MM.1S (cell line): Measurements from ENCODE around the gene CSF1.

Experiments
- CTCF ChIP-seq: fragments of 300-600 bp; sonication (generic); IDR thresholded peaks from 2 replicates; pipeline ENCODE4 v1.5.1; 2016; ENCODE audit warnings: antibody characterized with exemption, low read length, mixed read lengths
- EZH2phosphoT487 ChIP-seq: fragments of 300-600 bp; sonication (generic); IDR thresholded peaks from 2 replicates; pipeline ENCODE4 v1.6.1; 2018; ENCODE audit warnings: antibody characterized with exemption, low read length

- TF ChIP-seq CTCF (no peak), EZH2phosphoT487 (no peak)
Measured at GRCh38 chr1:109893532-109894171, 17.0 kb upstream of the CSF1 start.
